Endothelial cell of hepatic sinusoid (primary cell): Measurements from ENCODE around the gene MINK1.

ENCODE experiments used
- in situ Hi-C: cut with HindIII; loops from 2 replicates; pipeline ENCODE4 v1.10.0; 2017; ENCODE audit warnings: low sequenced_read_pairs

Gene MINK1

DNA sequence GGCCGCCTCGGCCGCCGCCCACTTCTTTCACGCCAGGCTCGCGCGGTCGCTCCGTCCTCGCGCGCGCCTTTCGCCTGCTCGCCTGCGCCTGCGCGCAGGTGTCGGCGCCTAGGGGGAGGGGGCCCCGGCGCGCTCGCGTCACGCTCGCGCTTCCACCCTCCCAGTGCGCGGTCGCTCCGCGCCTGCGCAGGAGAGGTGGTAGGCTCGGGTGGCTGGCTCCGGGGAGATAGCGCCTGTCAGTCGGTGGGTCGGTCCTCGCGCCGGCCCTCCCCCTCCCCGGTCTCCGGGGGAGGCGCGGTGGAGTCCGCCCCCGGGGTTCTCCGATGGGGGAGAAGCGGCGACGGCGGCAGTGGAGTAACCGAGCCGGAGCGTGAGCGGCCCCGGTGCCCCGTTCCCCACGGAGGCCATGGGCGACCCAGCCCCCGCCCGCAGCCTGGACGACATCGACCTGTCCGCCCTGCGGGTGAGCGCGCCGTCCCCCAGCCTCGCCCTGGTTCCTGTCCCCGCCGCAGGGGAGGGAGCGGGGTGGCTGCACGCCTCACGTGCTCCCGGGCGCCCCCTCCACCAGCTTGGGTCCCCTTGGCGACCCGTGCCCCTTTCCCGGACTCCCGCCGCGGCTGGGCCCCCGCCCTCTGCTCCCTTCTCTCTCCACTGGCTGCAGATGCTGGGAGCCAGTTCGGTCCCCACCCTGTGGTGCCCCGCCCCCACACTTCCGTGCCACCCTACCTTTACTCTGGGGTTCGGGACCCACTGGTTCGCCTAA, at the start of gene MINK1:
MINK1 (plus strand) TSS at position 163 of the 763 bp plus-strand sequence; CDS start at position 407, 244 bp downstream.
- in situ Hi-C loops = loop anchor here (10.0 kb wide), 1 partner anchor 109 kb away; no protein-coding TSS in a partner anchor

DNA sequence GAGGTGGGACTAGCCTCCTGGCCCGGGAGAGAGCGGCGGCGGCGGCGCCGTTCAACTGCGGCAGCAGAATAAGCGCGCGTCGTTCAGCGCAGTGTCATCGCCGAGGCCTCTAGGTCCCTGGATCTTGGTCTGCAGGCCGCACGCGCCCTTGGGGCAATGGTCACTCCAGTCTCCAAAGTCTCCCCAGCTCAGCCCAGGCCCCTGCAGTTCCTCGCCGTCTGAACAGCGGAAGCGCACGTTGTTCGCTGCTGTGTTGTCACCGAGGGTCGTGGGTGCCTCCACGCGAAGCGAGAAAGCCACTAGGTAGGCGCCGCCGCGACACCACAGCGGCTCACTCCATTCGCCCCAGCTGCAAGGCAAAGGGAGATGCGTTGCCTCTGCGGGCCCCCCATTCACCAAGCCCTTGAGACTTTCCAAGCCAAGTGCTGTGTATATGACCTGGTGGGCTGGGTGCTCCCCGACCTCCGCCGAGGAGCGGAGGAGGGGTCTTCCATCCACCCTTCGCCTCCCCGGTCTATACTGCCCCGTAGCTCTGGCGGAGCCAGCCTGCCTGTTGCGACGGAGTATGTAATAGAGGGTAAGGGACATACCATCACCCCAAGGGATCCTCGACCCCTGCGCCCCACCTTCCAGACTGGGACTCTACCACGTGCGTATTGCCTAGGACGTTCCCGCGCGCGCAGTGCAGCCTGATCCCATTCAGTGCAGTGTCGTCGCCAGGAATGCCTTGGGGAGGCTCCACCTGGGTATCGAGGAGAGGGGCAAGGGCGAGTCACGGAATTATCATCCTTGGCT, 47.6 kb upstream of the MINK1 start:
- in situ Hi-C loops = loop anchor here (5.0 kb wide), 1 partner anchor 58 kb away; no protein-coding TSS in a partner anchor

- in situ Hi-C loops = loop anchor here (5.0 kb wide), 1 partner anchor 59 kb away; no protein-coding TSS in a partner anchor
These were observed 47.0 kb upstream of the MINK1 start, which contains the start of gene VMO1 for GRCh38 chr17:4786106-4786511. TSS of gene VMO1 (minus strand) at chr17:4786364. CDS start at chr17:4786352, 12 bp downstream.

- in situ Hi-C loops = loop anchor here (5.0 kb wide), 1 partner anchor 59 kb away; no protein-coding TSS in a partner anchor
These were observed 46.6 kb upstream of the MINK1 start for GRCh38 chr17:4786516-4786915.

DNA sequence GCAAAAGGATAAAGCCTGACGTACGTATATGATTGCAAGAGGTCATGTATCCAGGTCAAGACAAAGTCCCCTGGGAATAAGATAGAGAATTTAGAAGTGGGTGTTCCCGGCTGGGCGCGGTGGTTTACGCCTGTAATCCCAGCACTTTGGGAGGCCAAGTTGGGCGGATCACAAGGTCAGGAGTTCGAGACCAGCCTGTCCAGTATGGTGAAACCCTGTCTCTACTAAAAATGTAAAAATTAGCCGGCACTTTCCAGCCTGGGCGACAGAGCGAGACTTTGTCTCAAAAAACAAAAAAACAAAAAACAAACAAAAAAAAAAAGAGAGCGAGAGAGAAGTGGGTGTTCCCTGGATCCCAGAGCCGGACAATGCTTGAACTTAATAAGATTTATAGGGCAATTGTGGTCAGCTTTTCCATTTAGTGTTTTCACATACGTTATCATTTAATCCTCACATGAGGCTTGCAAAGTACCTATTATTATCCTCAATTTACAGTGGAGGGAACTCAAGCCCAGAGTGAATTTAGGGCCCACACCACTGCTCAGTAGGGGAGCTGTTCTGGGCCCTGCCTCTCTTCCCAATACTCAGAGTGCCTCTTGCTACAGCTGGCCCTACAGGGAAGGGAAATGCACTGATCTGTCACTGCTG, 44.9 kb upstream of the MINK1 start:
- in situ Hi-C loops = loop anchor here (5.0 kb wide), 1 partner anchor 61 kb away; no protein-coding TSS in a partner anchor

- in situ Hi-C loops = loop anchor here (5.0 kb wide), 1 partner anchor 62 kb away; no protein-coding TSS in a partner anchor
These were observed 44.1 kb upstream of the MINK1 start, which contains the start of gene GLTPD2 for GRCh38 chr17:4788807-4789700. TSS of gene GLTPD2 (plus strand) at chr17:4788964. CDS start at chr17:4789012, 48 bp downstream.

GRCh38 chr17:4789701-4789950, 43.5 kb upstream of the MINK1 start:
- in situ Hi-C loops = loop anchor here (5.0 kb wide), 1 partner anchor 62 kb away; no protein-coding TSS in a partner anchor

- in situ Hi-C loops = loop anchor here (5.0 kb wide), 1 partner anchor 63 kb away; no protein-coding TSS in a partner anchor
These were observed 43.0 kb upstream of the MINK1 start for GRCh38 chr17:4789951-4790704.

DNA sequence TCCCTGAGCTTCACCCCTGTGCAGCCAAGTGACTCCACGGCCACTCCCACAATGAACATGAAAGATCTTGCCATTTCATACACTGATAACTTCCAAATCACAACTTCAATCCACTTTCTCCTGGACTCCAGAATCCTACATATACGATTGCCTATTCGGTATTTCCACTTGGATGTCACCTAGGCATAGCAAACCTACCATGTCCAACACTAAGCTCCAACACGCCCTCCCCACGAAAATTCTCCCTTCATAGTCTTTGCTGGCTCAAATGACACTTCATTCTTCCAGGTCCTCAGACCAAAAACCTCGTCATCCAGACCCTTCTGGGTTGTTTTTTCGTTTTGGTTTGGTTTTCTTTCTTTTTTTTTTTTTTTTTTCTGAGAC, 42.4 kb upstream of the MINK1 start:
- in situ Hi-C loops = no loop called here

DNA sequence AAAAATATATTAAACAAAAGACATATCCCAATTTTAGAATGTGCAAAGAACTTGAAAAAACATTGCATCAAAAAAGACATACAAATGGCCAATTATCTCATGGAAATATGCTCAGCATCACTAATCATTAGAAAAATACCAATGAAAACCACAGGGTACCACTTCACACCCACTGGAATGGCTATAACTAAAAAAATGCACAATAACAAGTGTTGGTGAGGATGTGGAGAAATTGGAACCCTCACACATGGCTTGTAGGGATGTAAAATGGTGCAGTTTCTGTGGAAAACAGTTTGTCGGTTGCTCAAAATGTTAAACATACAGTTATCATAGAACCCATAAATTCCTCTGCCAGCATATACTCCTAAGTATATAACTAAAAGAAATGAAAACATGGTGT, 38.0 kb upstream of the MINK1 start:
- in situ Hi-C loops = no loop called here

- in situ Hi-C loops = no loop called here
These were observed 36.6 kb upstream of the MINK1 start for GRCh38 chr17:4796552-4796920.

- in situ Hi-C loops = loop anchor here (5.0 kb wide), 1 partner anchor 37 kb away; no protein-coding TSS in a partner anchor
These were observed 32.5 kb upstream of the MINK1 start for GRCh38 chr17:4800462-4801196.

DNA sequence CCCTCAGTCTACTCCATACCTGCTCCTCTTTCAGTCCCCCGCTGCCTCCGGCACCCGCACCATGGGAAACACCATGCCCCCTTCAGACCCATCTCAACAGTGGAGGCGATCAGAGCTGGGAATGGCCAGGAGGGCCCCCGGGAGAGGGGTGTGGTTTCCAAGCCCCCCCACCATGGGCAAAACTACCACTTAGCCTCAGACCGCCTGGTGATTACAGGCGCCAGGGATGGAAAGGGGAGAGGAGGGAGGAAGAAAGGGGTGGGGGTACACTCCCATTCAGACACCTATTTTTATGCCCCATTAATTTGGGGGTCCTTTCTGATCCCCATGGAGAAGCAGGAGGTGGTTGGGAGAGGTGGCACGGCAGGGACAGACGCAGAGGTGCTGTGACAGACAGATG, 30.9 kb upstream of the MINK1 start, which contains the start of gene C17orf114:
C17orf114 (minus strand) TSS at position 101 of the 400 bp plus-strand sequence.
- in situ Hi-C loops = loop anchor here (5.0 kb wide), 1 partner anchor 35 kb away; no protein-coding TSS in a partner anchor

GRCh38 chr17:4806456-4806776, 26.7 kb upstream of the MINK1 start:
- in situ Hi-C loops = no loop called here

- in situ Hi-C loops = no loop called here
These were observed 26.1 kb upstream of the MINK1 start, which contains the start of gene PLD2 for GRCh38 chr17:4806777-4807604. TSS of gene PLD2 (plus strand) at chr17:4807152. CDS start at chr17:4807773, 621 bp downstream.

GRCh38 chr17:4807605-4808377, 25.3 kb upstream of the MINK1 start:
- in situ Hi-C loops = no loop called here

DNA sequence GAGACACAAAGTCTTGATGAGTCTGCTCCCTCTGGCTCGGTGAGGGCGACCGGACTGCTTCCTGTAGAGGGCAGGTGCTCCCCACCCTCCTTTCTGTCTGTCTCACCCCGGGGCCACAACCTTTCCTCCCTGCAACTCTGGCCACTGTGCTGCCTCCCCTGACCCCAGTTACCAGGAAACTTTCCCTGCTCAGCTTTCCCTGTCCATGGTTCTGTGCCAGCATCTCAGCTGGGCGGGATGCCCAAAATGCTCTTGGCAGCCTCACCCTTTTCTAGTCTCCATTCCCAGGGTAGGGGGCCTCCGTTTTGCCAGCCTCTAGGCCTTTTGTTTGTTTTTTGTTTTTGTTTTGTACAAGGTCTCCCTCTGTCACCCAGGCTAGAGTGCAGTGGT, 24.8 kb upstream of the MINK1 start:
- in situ Hi-C loops = no loop called here
